MM.1S (cell line): ENCODE results near the gene PLA1A.

ENCODE experiments used
- EZH2 ChIP-seq: fragments of 300-600 bp; sonication (generic); optimal IDR thresholded peaks from 2 replicates; pipeline ENCODE3; 2017; ENCODE audit warnings: low read depth, mild to moderate bottlenecking, antibody characterized with exemption, low read length, mixed read lengths
- TF ChIP-seq, protein P1 (sequence below): fragments of 300-600 bp; sonication (generic); IDR thresholded peaks from 2 replicates; pipeline ENCODE4 v1.5.1; 2016; ENCODE audit warnings: antibody characterized with exemption, low read length, mixed read lengths

DNA sequence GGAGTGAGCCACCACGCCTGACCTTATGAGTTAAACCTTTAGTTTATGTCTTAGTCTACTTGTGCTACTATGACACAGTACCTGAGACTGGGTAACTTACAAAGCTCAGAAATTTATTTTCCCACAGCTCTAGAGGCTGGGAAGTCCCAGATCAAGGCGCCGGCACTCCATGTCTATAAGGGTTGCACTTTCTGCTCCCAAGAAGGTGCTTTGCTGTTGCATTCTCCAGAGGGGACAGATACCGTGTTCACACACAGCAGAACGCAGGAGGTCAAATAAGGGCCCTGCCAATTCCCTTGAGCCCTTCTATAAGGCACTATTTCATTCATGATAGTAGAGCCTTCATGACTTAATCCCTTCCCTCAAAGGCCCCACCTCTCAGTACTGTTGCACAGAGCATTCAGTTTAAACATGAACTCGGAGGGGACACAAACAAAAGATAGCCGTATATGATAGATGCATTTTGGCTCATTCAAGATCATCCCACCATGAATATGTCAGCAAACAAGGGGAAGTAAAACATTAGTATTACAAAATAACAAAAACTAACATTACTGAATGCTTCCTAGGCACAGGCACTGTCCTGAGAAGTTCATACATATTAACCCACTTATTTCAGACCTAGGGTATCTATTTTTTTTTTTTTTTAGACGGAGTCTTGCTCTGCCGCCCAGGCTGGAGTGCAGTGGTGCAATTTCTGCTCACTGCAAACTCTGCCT is 26.5 kb downstream of the PLA1A start:
- TF ChIP-seq, protein P1, sequence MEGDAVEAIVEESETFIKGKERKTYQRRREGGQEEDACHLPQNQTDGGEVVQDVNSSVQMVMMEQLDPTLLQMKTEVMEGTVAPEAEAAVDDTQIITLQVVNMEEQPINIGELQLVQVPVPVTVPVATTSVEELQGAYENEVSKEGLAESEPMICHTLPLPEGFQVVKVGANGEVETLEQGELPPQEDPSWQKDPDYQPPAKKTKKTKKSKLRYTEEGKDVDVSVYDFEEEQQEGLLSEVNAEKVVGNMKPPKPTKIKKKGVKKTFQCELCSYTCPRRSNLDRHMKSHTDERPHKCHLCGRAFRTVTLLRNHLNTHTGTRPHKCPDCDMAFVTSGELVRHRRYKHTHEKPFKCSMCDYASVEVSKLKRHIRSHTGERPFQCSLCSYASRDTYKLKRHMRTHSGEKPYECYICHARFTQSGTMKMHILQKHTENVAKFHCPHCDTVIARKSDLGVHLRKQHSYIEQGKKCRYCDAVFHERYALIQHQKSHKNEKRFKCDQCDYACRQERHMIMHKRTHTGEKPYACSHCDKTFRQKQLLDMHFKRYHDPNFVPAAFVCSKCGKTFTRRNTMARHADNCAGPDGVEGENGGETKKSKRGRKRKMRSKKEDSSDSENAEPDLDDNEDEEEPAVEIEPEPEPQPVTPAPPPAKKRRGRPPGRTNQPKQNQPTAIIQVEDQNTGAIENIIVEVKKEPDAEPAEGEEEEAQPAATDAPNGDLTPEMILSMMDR = no peak
- TF ChIP-seq EZH2 = no peak
